Measurements from ENCODE around the gene PPM1H.

PPM1H gene

GRCh38 chr12:62792236-62792870 lies 142.6 kb downstream of the PPM1H start:
- no peak for DNase-seq

- no peak for DNase-seq
Measured at GRCh38 chr12:62789851-62790250, 145.1 kb downstream of the PPM1H start.

GRCh38 chr12:62787611-62788010 lies 147.3 kb downstream of the PPM1H start:
- DNase-seq: no peak

GRCh38 chr12:62787023-62787422 lies 147.9 kb downstream of the PPM1H start:
- DNase-seq: no peak

- no peak for DNase-seq
Measured at GRCh38 chr12:62785941-62786559, 148.9 kb downstream of the PPM1H start.

- DNase-seq: no peak
Measured at GRCh38 chr12:62784576-62784975, 150.4 kb downstream of the PPM1H start.

GRCh38 chr12:62783881-62784280 lies 151.1 kb downstream of the PPM1H start:
- no peak for DNase-seq

GRCh38 chr12:62781136-62781880 lies 153.6 kb downstream of the PPM1H start:
- DNase-seq: no peak

- DNase-seq: no peak
Measured at GRCh38 chr12:62779488-62779887, 155.5 kb downstream of the PPM1H start.

- DNase-seq: no peak
Measured at GRCh38 chr12:62778187-62778586, 156.8 kb downstream of the PPM1H start.

GRCh38 chr12:62776997-62777396 lies 158.0 kb downstream of the PPM1H start:
- DNase-seq: no peak

GRCh38 chr12:62776575-62776974 lies 158.4 kb downstream of the PPM1H start:
- no peak for DNase-seq

GRCh38 chr12:62774794-62775193 lies 160.2 kb downstream of the PPM1H start:
- DNase-seq: no peak

- no peak for DNase-seq
Measured at GRCh38 chr12:62772416-62772955, 162.5 kb downstream of the PPM1H start.

GRCh38 chr12:62771828-62772227 lies 163.1 kb downstream of the PPM1H start:
- DNase-seq: no peak

- no peak for DNase-seq
Measured at GRCh38 chr12:62770381-62770780, 164.6 kb downstream of the PPM1H start.

GRCh38 chr12:62769076-62769619 lies 165.8 kb downstream of the PPM1H start:
- DNase-seq: no peak

GRCh38 chr12:62767946-62768345 lies 167.0 kb downstream of the PPM1H start:
- no peak for DNase-seq

- DNase-seq: no peak
Measured at GRCh38 chr12:62767496-62767895, 167.5 kb downstream of the PPM1H start.

- no peak for DNase-seq
Measured at GRCh38 chr12:62766496-62766895, 168.5 kb downstream of the PPM1H start.

- DNase-seq: no peak
Measured at GRCh38 chr12:62763861-62764645, 170.9 kb downstream of the PPM1H start.

- DNase-seq: no peak
Measured at GRCh38 chr12:62763312-62763711, 171.6 kb downstream of the PPM1H start.

GRCh38 chr12:62762645-62763044 lies 172.3 kb downstream of the PPM1H start:
- no peak for DNase-seq
